ENCODE measurements around the gene MAP1B. TPM values are rescaled to one million over a fixed set of nuclear protein-coding genes. Genes with fewer than 3 reads are reported as not detected.

The MAP1B gene
- polyA plus RNA-seq, 3 donors: 0.02 TPM; not detected in 2

DNA sequence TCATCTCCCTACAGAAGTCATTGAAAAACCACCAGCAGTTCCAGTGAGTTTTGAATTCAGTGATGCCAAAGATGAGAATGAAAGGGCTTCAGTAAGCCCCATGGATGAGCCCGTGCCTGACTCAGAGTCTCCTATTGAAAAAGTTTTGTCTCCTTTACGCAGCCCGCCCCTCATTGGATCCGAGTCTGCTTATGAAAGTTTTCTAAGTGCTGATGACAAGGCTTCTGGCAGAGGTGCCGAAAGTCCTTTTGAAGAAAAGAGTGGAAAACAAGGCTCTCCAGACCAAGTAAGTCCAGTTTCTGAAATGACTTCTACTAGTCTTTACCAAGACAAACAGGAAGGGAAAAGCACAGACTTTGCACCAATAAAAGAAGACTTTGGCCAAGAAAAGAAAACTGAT is 90.1 kb downstream of the MAP1B start:
- Histone ChIP-seq H3K4me2 (replicated peaks; ENCODE audit: extremely low read depth, low read length, poor library complexity, severe bottlenecking) (no peak overlapping the region), H3K4me1 (ENCODE audit: control insufficient read depth in 1 of 2, insufficient read depth in 2 of 2, low read length in 2 of 2) (no peaks in the 10 kb centered on the region), H3K9me3 (replicated peaks in 1 of 2; ENCODE audit: control insufficient read depth in 1 of 2, insufficient read depth in 1 of 2, low read length in 2 of 2) (peaks cover 0 to 6% of the 10 kb centered on the region in 2 donors), H4K20me1 (ENCODE audit: insufficient read depth, low read length) (no peaks in the 10 kb centered on the region), H3K79me2 (ENCODE audit: insufficient read depth, low read length) (no peaks in the 10 kb centered on the region), H3K4me3 (replicated peaks in 1 of 3; ENCODE audit: low read depth in 2 of 3, low read length in 3 of 3) (no peak overlapping the region), H3K36me3 (replicated peaks in 1 of 2; ENCODE audit: control insufficient read depth in 1 of 2, insufficient read depth in 2 of 2, low read length in 2 of 2) (no peaks in the 10 kb centered on the region), H3K9ac (ENCODE audit: insufficient read depth, low read length, poor library complexity, severe bottlenecking) (no peak overlapping the region), H3K27ac (ENCODE audit: low read depth in 1 of 2, low read length in 2 of 2) (no peak overlapping the region), H2AFZ (ENCODE audit: insufficient read depth, low read depth, low read length, poor library complexity, severe bottlenecking) (no peak overlapping the region), H3K27me3 (ENCODE audit: control insufficient read depth in 2 of 2, insufficient read depth in 2 of 2, low read length in 2 of 2) (peaks cover 0 to 3% of the 10 kb centered on the region in 2 donors)
- peaks cover 3 to 16% (median 8%) of the 10 kb centered on the region in 7 donors for H3K9me3 Mint-ChIP-seq
- no peak overlapping the region for H3K4me3 Mint-ChIP-seq
- H3K4me1 Mint-ChIP-seq: peaks cover 8% of the 10 kb centered on the region
- no peaks in the 10 kb centered on the region for H3K36me3 Mint-ChIP-seq
- peaks cover 3 to 14% (median 8%) of the 10 kb centered on the region in 3 donors for H3K27me3 Mint-ChIP-seq (ENCODE audit: low read depth in 3 of 3)
- TF ChIP-seq, protein P1, sequence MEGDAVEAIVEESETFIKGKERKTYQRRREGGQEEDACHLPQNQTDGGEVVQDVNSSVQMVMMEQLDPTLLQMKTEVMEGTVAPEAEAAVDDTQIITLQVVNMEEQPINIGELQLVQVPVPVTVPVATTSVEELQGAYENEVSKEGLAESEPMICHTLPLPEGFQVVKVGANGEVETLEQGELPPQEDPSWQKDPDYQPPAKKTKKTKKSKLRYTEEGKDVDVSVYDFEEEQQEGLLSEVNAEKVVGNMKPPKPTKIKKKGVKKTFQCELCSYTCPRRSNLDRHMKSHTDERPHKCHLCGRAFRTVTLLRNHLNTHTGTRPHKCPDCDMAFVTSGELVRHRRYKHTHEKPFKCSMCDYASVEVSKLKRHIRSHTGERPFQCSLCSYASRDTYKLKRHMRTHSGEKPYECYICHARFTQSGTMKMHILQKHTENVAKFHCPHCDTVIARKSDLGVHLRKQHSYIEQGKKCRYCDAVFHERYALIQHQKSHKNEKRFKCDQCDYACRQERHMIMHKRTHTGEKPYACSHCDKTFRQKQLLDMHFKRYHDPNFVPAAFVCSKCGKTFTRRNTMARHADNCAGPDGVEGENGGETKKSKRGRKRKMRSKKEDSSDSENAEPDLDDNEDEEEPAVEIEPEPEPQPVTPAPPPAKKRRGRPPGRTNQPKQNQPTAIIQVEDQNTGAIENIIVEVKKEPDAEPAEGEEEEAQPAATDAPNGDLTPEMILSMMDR (IDR thresholded peaks at IDR 0.05): no peak
- DNase-seq: no peak
- no peak overlapping the region for H3K27ac Mint-ChIP-seq
- intact Hi-C loops (cut with micrococcal nuclease): no loop called here
- 100% methylated on average over 4 of the region's 5 CpGs for WGBS (ENCODE audit: insufficient coverage)

DNA sequence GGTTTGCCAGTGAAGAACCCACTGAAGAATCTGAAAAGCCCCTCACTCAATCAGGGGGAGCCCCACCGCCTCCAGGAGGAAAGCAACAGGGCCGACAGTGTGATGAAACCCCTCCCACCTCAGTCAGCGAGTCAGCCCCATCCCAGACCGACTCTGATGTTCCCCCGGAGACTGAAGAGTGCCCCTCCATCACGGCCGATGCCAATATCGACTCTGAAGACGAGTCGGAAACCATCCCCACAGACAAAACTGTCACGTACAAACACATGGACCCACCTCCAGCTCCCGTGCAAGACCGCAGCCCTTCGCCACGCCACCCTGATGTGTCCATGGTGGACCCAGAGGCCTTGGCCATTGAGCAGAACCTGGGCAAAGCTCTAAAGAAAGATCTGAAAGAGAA is 92.4 kb downstream of the MAP1B start:
- H3K36me3 Mint-ChIP-seq: no peaks in the 10 kb centered on the region
- peaks cover 3 to 16% (median 8%) of the 10 kb centered on the region in 7 donors for H3K9me3 Mint-ChIP-seq
- Histone ChIP-seq H3K9me3 (replicated peaks in 1 of 2; ENCODE audit: control insufficient read depth in 1 of 2, insufficient read depth in 1 of 2, low read length in 2 of 2) (peaks cover 0 to 5% of the 10 kb centered on the region in 2 donors), H3K36me3 (replicated peaks in 1 of 2; ENCODE audit: control insufficient read depth in 1 of 2, insufficient read depth in 2 of 2, low read length in 2 of 2) (no peaks in the 10 kb centered on the region), H3K4me3 (replicated peaks in 1 of 3; ENCODE audit: low read depth in 2 of 3, low read length in 3 of 3) (no peak overlapping the region), H3K79me2 (ENCODE audit: insufficient read depth, low read length) (no peaks in the 10 kb centered on the region), H2AFZ (ENCODE audit: insufficient read depth, low read depth, low read length, poor library complexity, severe bottlenecking) (no peak overlapping the region), H3K9ac (ENCODE audit: insufficient read depth, low read length, poor library complexity, severe bottlenecking) (no peak overlapping the region), H4K20me1 (ENCODE audit: insufficient read depth, low read length) (no peaks in the 10 kb centered on the region), H3K4me1 (ENCODE audit: control insufficient read depth in 1 of 2, insufficient read depth in 2 of 2, low read length in 2 of 2) (no peaks in the 10 kb centered on the region), H3K4me2 (replicated peaks; ENCODE audit: extremely low read depth, low read length, poor library complexity, severe bottlenecking) (no peak overlapping the region), H3K27ac (ENCODE audit: low read depth in 1 of 2, low read length in 2 of 2) (no peak overlapping the region), H3K27me3 (ENCODE audit: control insufficient read depth in 2 of 2, insufficient read depth in 2 of 2, low read length in 2 of 2) (no peaks in the 10 kb centered on the region)
- H3K4me3 Mint-ChIP-seq: no peak overlapping the region
- peaks cover 3 to 11% (median 6%) of the 10 kb centered on the region in 3 donors for H3K27me3 Mint-ChIP-seq (ENCODE audit: low read depth in 3 of 3)
- peaks cover 8% of the 10 kb centered on the region for H3K4me1 Mint-ChIP-seq
- intact Hi-C loops (cut with micrococcal nuclease): no loop called here
- no peak overlapping the region for H3K27ac Mint-ChIP-seq
- 96% methylated on average over 14 of the region's 15 CpGs for WGBS (ENCODE audit: insufficient coverage)
- TF ChIP-seq, protein P1 (IDR thresholded peaks at IDR 0.05): no peak
- no peak for DNase-seq
